ENCODE measurements around the gene STARD13. TPM values are rescaled to one million over a fixed set of nuclear protein-coding genes. Genes with fewer than 3 reads are reported as not detected.

Gene STARD13
- total RNA-seq, 6 experiments from 2014 or later = 27.9 to 38.3 (median 34.5) TPM

- peaks cover 88% of the 10 kb centered on the region for H3K36me3 Mint-ChIP-seq (ENCODE audit: low read depth)
- no peaks in the 10 kb centered on the region for H3K9me3 Mint-ChIP-seq
- peaks cover 66% of the 10 kb centered on the region for H3K4me1 Mint-ChIP-seq (ENCODE audit: low read depth)
- no peak for TF ChIP-seq CTCF (IDR thresholded peaks at IDR 0.05)
- no peak for DNase-seq
- H3K4me3 Mint-ChIP-seq = no peak overlapping the region
- peak overlapping the region; percentile 69 for H3K27ac Mint-ChIP-seq
- peaks cover 14% of the 10 kb centered on the region for H3K27me3 Mint-ChIP-seq (ENCODE audit: insufficient read depth)
These were observed 178.2 kb downstream of the STARD13 start for GRCh38 chr13:33107361-33107760.

GRCh38 chr13:33106656-33107360, 178.7 kb downstream of the STARD13 start:
- DNase-seq = no peak
- peaks cover 86% of the 10 kb centered on the region for H3K36me3 Mint-ChIP-seq (ENCODE audit: low read depth)
- H3K9me3 Mint-ChIP-seq = no peaks in the 10 kb centered on the region
- H3K27ac Mint-ChIP-seq = peak overlapping the region; percentile 69
- H3K4me1 Mint-ChIP-seq (ENCODE audit: low read depth) = peaks cover 66% of the 10 kb centered on the region
- no peak overlapping the region for H3K4me3 Mint-ChIP-seq
- H3K27me3 Mint-ChIP-seq (ENCODE audit: insufficient read depth) = peaks cover 14% of the 10 kb centered on the region
- TF ChIP-seq CTCF (IDR thresholded peaks at IDR 0.05) = no peak

GRCh38 chr13:33105387-33106005, 180.1 kb downstream of the STARD13 start:
- Mint-ChIP-seq H3K4me3 (no peak overlapping the region), H3K36me3 (ENCODE audit: low read depth) (peaks cover 73% of the 10 kb centered on the region)

GRCh38 chr13:33103457-33103856, 182.1 kb downstream of the STARD13 start:
- no peak for TF ChIP-seq CTCF (IDR thresholded peaks at IDR 0.05)
- H3K4me1 Mint-ChIP-seq (ENCODE audit: low read depth) = peaks cover 45% of the 10 kb centered on the region
- H3K4me3 Mint-ChIP-seq = no peak overlapping the region
- peaks cover 2% of the 10 kb centered on the region; the same call in 1 of the 2 replicates for H3K9me3 Mint-ChIP-seq
- H3K27me3 Mint-ChIP-seq (ENCODE audit: insufficient read depth) = peaks cover 12% of the 10 kb centered on the region
- peaks cover 64% of the 10 kb centered on the region for H3K36me3 Mint-ChIP-seq (ENCODE audit: low read depth)
- no peak for DNase-seq
- no peak overlapping the region for H3K27ac Mint-ChIP-seq

More at GRCh38 chr13:33105387-33106005, 180.1 kb downstream of the STARD13 start:
- DNase-seq = no peak
- Mint-ChIP-seq H3K4me1 (ENCODE audit: low read depth) (peaks cover 63% of the 10 kb centered on the region), H3K9me3 (no peaks in the 10 kb centered on the region), H3K27ac (no peak overlapping the region), H3K27me3 (ENCODE audit: insufficient read depth) (peaks cover 14% of the 10 kb centered on the region)
- TF ChIP-seq CTCF (IDR thresholded peaks at IDR 0.05) = no peak

GRCh38 chr13:33101835-33102234, 183.7 kb downstream of the STARD13 start:
- TF ChIP-seq CTCF (IDR thresholded peaks at IDR 0.05) = no peak
- Mint-ChIP-seq H3K27me3 (ENCODE audit: insufficient read depth) (peaks cover 2% of the 10 kb centered on the region), H3K27ac (no peak overlapping the region), H3K4me3 (no peak overlapping the region), H3K4me1 (ENCODE audit: low read depth) (peaks cover 29% of the 10 kb centered on the region), H3K36me3 (ENCODE audit: low read depth) (peaks cover 55% of the 10 kb centered on the region), H3K9me3 (peaks cover 8% of the 10 kb centered on the region; the same call in 1 of the 2 replicates)
- DNase-seq = no peak
